Small intestine (tissue), 16 donors: Measurements from ENCODE around the gene ZNF660. TPM values are rescaled to one million over a fixed set of nuclear protein-coding genes. Genes with fewer than 3 reads are reported as not detected.
"Not testable (repeated sequence)": the region's sequence is repeated elsewhere in the genome, so short reads cannot be mapped to it uniquely, and the experiment has no call there.

Experiments used
- DNase-seq, 2 donors: peaks; one replicate each; pipeline versions ENCODE4 v3.0.0 to v3.0.0-alpha.2; 2013
- FAIRE-seq: peaks from 2 replicates; lab custom pipeline; 2012; peaks lifted over from hg19 to GRCh38; lab: Jason Lieb, UNC
- H3K27ac ChIP-seq, 3 donors: one replicate each; pipeline ENCODE4 v1.5.1; 2013; ENCODE audit warnings: low read length in 2 of 3, mild to moderate bottlenecking in 2 of 3, control low read depth in 1 of 3, inconsistent platforms in 1 of 3, low read depth in 1 of 3, moderate library complexity in 1 of 3
- H3K27me3 ChIP-seq, 3 donors: one replicate each; pipeline ENCODE4 v1.6.1; 2013; ENCODE audit warnings: low read length in 3 of 3, inconsistent platforms in 1 of 3; ENCODE audit not compliant: control insufficient read depth in 3 of 3, insufficient read depth in 3 of 3
- H3K36me3 ChIP-seq, 3 donors: one replicate each; pipeline ENCODE4 v1.6.1; 2013; ENCODE audit warnings: low read length in 3 of 3, inconsistent platforms in 1 of 3, low read depth in 1 of 3, mild to moderate bottlenecking in 1 of 3, moderate library complexity in 1 of 3; ENCODE audit not compliant: control insufficient read depth in 3 of 3, insufficient read depth in 2 of 3
- H3K4me1 ChIP-seq, 3 donors: one replicate each; pipeline ENCODE4 v1.6.1; 2013; ENCODE audit warnings: low read length in 2 of 3, inconsistent platforms in 1 of 3, low read depth in 1 of 3, mild to moderate bottlenecking in 1 of 3, moderate library complexity in 1 of 3; ENCODE audit not compliant: control insufficient read depth in 3 of 3, insufficient read depth in 2 of 3
- H3K4me3 ChIP-seq, 3 donors: one replicate each; pipeline ENCODE4 v1.5.1; 2013; ENCODE audit warnings: low read length in 3 of 3, control low read depth in 1 of 3, inconsistent platforms in 1 of 3, low read depth in 1 of 3, mild to moderate bottlenecking in 1 of 3, moderate library complexity in 1 of 3
- H3K9me3 ChIP-seq, 2 donors: one replicate each; pipeline ENCODE4 v1.6.1; 2013; ENCODE audit warnings: low read depth in 1 of 2, low read length in 1 of 2; ENCODE audit not compliant: control insufficient read depth in 2 of 2, insufficient read depth in 1 of 2
- WGBS, 3 donors: extraction: QIAGEN DNeasy Blood & Tissue Kit; methylation state at CpG; one replicate each; pipeline ENCODE4 v1.1.7; 2013; 5-methylcytosine and 5-hydroxymethylcytosine counted together
- long read RNA-seq, 10 donors: transcript quantifications; one replicate each; lab custom pipeline, GENCODE V29; 2026
- polyA plus RNA-seq, 4 donors: library from polyadenylated mRNA; stranded (reverse) in 3 of 4; unstranded in 1 of 4; fragments of 200-250 nt in 3 of 4; fragments of 120-200 nt in 1 of 4; gene quantifications; one replicate each; pipeline versions ENCODE4 v1.2.1 to v1.2.3, GENCODE V29; 2013
- donor health status: healthy with polysubstance abuse.
- donor health status: control.
- donor health status: control.
- donor health status: Bipolar disorder and iron deficiency.
- donor health status: healthy.

ZNF660 gene
- 1 to 10 TPM in 1 of 4 donors, under 1 TPM in 2, not detected in 1; 0.27 to 4.9 (median 0.51) TPM for polyA plus RNA-seq
- long read RNA-seq, donor 1, result 0 reads
- long read RNA-seq, donor 2, result 0 reads
- long read RNA-seq, donor 3, full-length matches to known transcripts, result 4 of 4 reads
- long read RNA-seq, donor 3, partial matches to known transcripts, result 0 of 4 reads
- long read RNA-seq, donor 3, other reads (novel, unspliced or antisense), result 0 of 4 reads
- long read RNA-seq, donor 4, result 0 reads
- long read RNA-seq, donor 5, result 0 reads
- long read RNA-seq, donor 6, result 0 reads
- long read RNA-seq, donor 7, result 0 reads
- long read RNA-seq, donor 8, full-length matches to known transcripts, result 1 of 1 reads
- long read RNA-seq, donor 8, partial matches to known transcripts, result 0 of 1 reads
- long read RNA-seq, donor 8, other reads (novel, unspliced or antisense), result 0 of 1 reads
- long read RNA-seq, donor 9, result 0 reads
- long read RNA-seq, donor 10, full-length matches to known transcripts, result 3 of 3 reads
- long read RNA-seq, donor 10, partial matches to known transcripts, result 0 of 3 reads
- long read RNA-seq, donor 10, other reads (novel, unspliced or antisense), result 0 of 3 reads

- Histone ChIP-seq H3K4me1 (peaks cover 0 to 10% (median 9%) of the 10 kb centered on the region in 3 donors), H3K9me3 (peaks cover 0 to 13% of the 10 kb centered on the region in 2 donors), H3K36me3 (peaks cover 0 to 7% (median 2%) of the 10 kb centered on the region in 3 donors), H3K27me3 (no peaks in the 10 kb centered on the region), H3K4me3 (peak within 1 kb of the TSS; percentile 27 to 83 (median 61)), H3K27ac (peak within 1 kb of the TSS in 2 of 3 donors; percentile 76 to 90)
- peak; percentile 11 to 84 for DNase-seq
- FAIRE-seq, result no peak
- WGBS, 3 donors, result 2 to 11% (median 3%) methylated on average over 36 to 41 of the region's 41 CpGs
Measured at GRCh38 chr3:44584646-44585501, at the start of gene ZNF660. Gene ZNF660 (plus strand): TSS chr3:44584964. CDS start chr3:44594194, 9,230 bp downstream.

- H3K27me3 ChIP-seq, result peaks cover 0 to 15% (median 9%) of the 10 kb centered on the region in 3 donors
- no peak for FAIRE-seq
- no peak overlapping the region for H3K27ac ChIP-seq
- no peaks in the 10 kb centered on the region for H3K36me3 ChIP-seq
- no peak for DNase-seq
- peaks cover 0 to 9% (median 0%) of the 10 kb centered on the region in 3 donors for H3K4me1 ChIP-seq
- 0 to 12% (median 5%) methylated on average over 1 of the region's 1 CpG for WGBS, 3 donors
- H3K9me3 ChIP-seq, result peaks cover 0 to 3% of the 10 kb centered on the region in 2 donors
- no peak overlapping the region for H3K4me3 ChIP-seq
Measured at GRCh38 chr3:44535364-44535763, 49.4 kb upstream of the ZNF660 start.

DNA sequence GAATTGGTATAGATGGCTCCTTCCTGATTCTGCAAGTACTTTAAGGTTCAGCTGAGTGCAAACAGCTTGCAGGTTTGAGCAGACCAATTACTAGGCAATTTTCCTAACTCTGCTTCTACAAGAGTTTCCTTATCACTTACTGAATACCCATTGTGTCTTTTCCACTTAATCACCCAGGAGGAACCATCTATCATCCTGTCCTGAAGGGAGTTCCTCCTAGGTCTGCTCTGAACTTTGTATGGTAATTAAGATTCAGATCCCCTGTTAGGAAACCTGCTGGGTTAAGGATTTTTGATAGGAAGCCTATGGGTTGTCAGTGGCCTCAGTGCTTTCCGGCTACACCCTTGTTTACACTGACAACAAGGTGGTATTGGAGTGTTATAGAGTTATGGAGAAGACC, 40.0 kb upstream of the ZNF660 start:
- not testable (repeated sequence) for FAIRE-seq, H3K36me3 ChIP-seq, DNase-seq, H3K4me3 ChIP-seq, H3K9me3 ChIP-seq, H3K4me1 ChIP-seq, H3K27ac ChIP-seq
- 28 to 57% (median 38%) methylated on average over 1 of the region's 1 CpG for WGBS, 3 donors
- H3K27me3 ChIP-seq, result peaks cover 0 to 10% (median 7%) of the 10 kb centered on the region in 3 donors

- H3K27ac ChIP-seq, result peak within 1 kb of the TSS; percentile 49 to 65 (median 64)
Measured at GRCh38 chr3:44554626-44555592, 29.9 kb upstream of the ZNF660 start, which contains the start of gene ZKSCAN7. Gene ZKSCAN7 (plus strand): TSS chr3:44555193. CDS start chr3:44557048, 1,855 bp downstream.

DNA sequence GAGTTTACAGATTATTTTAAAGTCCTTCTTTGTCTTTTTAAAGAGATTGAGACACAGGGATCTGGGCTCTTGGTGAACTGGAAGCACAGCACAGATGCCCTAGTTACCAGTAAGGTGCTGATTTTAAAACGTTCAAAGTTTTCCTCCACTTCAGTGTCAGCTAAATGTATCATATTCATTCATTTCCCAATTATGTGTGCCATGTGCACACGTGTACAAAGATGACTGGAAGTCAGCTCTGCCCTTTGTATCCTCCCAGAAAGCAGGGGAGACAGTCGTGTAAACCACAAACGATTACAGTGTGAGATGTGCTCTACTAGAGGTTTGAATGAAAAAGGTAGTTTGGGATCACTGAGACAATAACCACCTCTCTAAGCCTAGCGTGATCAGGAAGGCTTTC, 29.0 kb upstream of the ZNF660 start:
- WGBS, 3 donors, result 17 to 23% (median 18%) methylated on average over 5 of the region's 5 CpGs
- FAIRE-seq, result no peak

More at GRCh38 chr3:44554626-44555592, 29.9 kb upstream of the ZNF660 start, which contains the start of gene ZKSCAN7:
- H3K4me3 ChIP-seq, result peak within 1 kb of the TSS; percentile 48 to 82 (median 82)
- H3K27me3 ChIP-seq, result peaks cover 0 to 21% (median 14%) of the 10 kb centered on the region in 3 donors
- FAIRE-seq (no peak), DNase-seq (peak; percentile 34 to 84)
- peaks cover 0 to 7% (median 5%) of the 10 kb centered on the region in 3 donors for H3K4me1 ChIP-seq
- H3K36me3 ChIP-seq, result peaks cover 0 to 24% (median 0%) of the 10 kb centered on the region in 3 donors
- 5 to 9% (median 8%) methylated on average over 67 to 68 of the region's 68 CpGs for WGBS, 3 donors
- peaks cover 0 to 11% of the 10 kb centered on the region in 2 donors for H3K9me3 ChIP-seq

DNA sequence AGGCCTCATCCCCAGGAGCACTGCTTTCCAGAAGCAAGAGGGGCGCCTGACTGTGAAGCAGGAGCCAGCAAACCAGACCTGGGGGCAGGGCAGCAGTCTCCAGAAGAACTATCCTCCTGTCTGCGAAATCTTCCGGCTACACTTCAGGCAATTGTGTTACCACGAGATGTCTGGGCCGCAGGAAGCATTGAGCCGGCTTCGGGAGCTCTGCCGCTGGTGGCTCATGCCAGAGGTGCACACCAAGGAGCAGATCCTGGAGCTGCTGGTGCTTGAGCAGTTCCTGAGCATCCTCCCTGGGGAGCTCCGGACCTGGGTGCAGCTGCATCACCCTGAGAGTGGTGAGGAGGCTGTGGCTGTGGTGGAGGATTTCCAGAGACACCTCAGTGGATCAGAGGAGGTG, 27.7 kb upstream of the ZNF660 start:
- peaks cover 0 to 34% (median 0%) of the 10 kb centered on the region in 3 donors for H3K36me3 ChIP-seq
- DNase-seq (no peak), FAIRE-seq (no peak)
- peaks cover 0 to 7% (median 5%) of the 10 kb centered on the region in 3 donors for H3K4me1 ChIP-seq
- 96 to 97% (median 97%) methylated on average over 9 of the region's 9 CpGs for WGBS, 3 donors
- peaks cover 0 to 7% (median 0%) of the 10 kb centered on the region in 3 donors for H3K27me3 ChIP-seq
- H3K9me3 ChIP-seq, result peaks cover 0 to 29% of the 10 kb centered on the region in 2 donors
- H3K27ac ChIP-seq, result no peak overlapping the region
- no peak overlapping the region for H3K4me3 ChIP-seq

More for the DNA sequence above, 29.0 kb upstream of the ZNF660 start:
- peaks cover 0 to 7% (median 5%) of the 10 kb centered on the region in 3 donors for H3K4me1 ChIP-seq
- H3K27me3 ChIP-seq, result peaks cover 0 to 17% (median 10%) of the 10 kb centered on the region in 3 donors
- H3K9me3 ChIP-seq, result peaks cover 0 to 17% of the 10 kb centered on the region in 2 donors
- no peak overlapping the region for H3K27ac ChIP-seq
- DNase-seq, result peak; percentile 1 to 38
- H3K36me3 ChIP-seq, result peaks cover 0 to 29% (median 0%) of the 10 kb centered on the region in 3 donors
- H3K4me3 ChIP-seq, result peak overlapping the region in 2 of 3 donors; percentile 48 to 82

GRCh38 chr3:44561076-44561475, 23.7 kb upstream of the ZNF660 start:
- no peak for FAIRE-seq

More at GRCh38 chr3:44561076-44561475, 23.7 kb upstream of the ZNF660 start:
- Histone ChIP-seq H3K27me3 (no peaks in the 10 kb centered on the region), H3K9me3 (peaks cover 0 to 45% of the 10 kb centered on the region in 2 donors), H3K4me1 (peaks cover 0 to 1% (median under 1%) of the 10 kb centered on the region in 3 donors), H3K4me3 (no peak overlapping the region), H3K36me3 (peaks cover 0 to 43% (median 3%) of the 10 kb centered on the region in 3 donors), H3K27ac (no peak overlapping the region)
- DNase-seq, result no peak
- WGBS, 3 donors, result 68 to 100% (median 80%) methylated on average over 1 of the region's 1 CpG
